Measurements from ENCODE around the gene KIF26B.

Gene KIF26B

GRCh38 chr1:245551536-245551935, 396.8 kb downstream of the KIF26B start:
- Mint-ChIP-seq H3K4me3 (no peak overlapping the region), H3K4me1 (no peaks in the 10 kb centered on the region), H3K27ac (no peak overlapping the region), H3K27me3 (peaks cover 4% of the 10 kb centered on the region), H3K36me3 (no peaks in the 10 kb centered on the region), H3K9me3 (no peaks in the 10 kb centered on the region)

- Mint-ChIP-seq H3K27me3 (peaks cover 4% of the 10 kb centered on the region), H3K27ac (no peak overlapping the region), H3K9me3 (no peaks in the 10 kb centered on the region), H3K4me1 (no peaks in the 10 kb centered on the region), H3K4me3 (no peak overlapping the region), H3K36me3 (no peaks in the 10 kb centered on the region)
Observed at GRCh38 chr1:245552331-245552730, 397.5 kb downstream of the KIF26B start.

GRCh38 chr1:245556057-245556456, 401.3 kb downstream of the KIF26B start:
- Mint-ChIP-seq H3K27me3 (peaks cover 1% of the 10 kb centered on the region), H3K27ac (no peak overlapping the region), H3K9me3 (no peaks in the 10 kb centered on the region), H3K4me3 (no peak overlapping the region), H3K4me1 (no peaks in the 10 kb centered on the region), H3K36me3 (no peaks in the 10 kb centered on the region)

GRCh38 chr1:245558069-245558468, 403.3 kb downstream of the KIF26B start:
- Mint-ChIP-seq H3K36me3 (no peaks in the 10 kb centered on the region), H3K27me3 (peaks cover 1% of the 10 kb centered on the region), H3K27ac (no peak overlapping the region), H3K9me3 (no peaks in the 10 kb centered on the region), H3K4me1 (no peaks in the 10 kb centered on the region), H3K4me3 (no peak overlapping the region)

GRCh38 chr1:245560316-245560859, 405.6 kb downstream of the KIF26B start:
- no peak overlapping the region for H3K27ac Mint-ChIP-seq
- no peaks in the 10 kb centered on the region for H3K4me1 Mint-ChIP-seq
- H3K36me3 Mint-ChIP-seq: no peaks in the 10 kb centered on the region
- peaks cover 1% of the 10 kb centered on the region for H3K27me3 Mint-ChIP-seq
- no peak overlapping the region for H3K4me3 Mint-ChIP-seq
- H3K9me3 Mint-ChIP-seq: no peaks in the 10 kb centered on the region

- no peak overlapping the region for H3K4me3 Mint-ChIP-seq
- no peaks in the 10 kb centered on the region for H3K9me3 Mint-ChIP-seq
- no peaks in the 10 kb centered on the region for H3K4me1 Mint-ChIP-seq
- H3K36me3 Mint-ChIP-seq: no peaks in the 10 kb centered on the region
- H3K27me3 Mint-ChIP-seq: no peaks in the 10 kb centered on the region
- no peak overlapping the region for H3K27ac Mint-ChIP-seq
Observed at GRCh38 chr1:245561665-245562234, 407.0 kb downstream of the KIF26B start.

- no peaks in the 10 kb centered on the region for H3K9me3 Mint-ChIP-seq
- H3K27ac Mint-ChIP-seq: no peak overlapping the region
- H3K4me3 Mint-ChIP-seq: no peak overlapping the region
- H3K27me3 Mint-ChIP-seq: no peaks in the 10 kb centered on the region
- no peaks in the 10 kb centered on the region for H3K4me1 Mint-ChIP-seq
- no peaks in the 10 kb centered on the region for H3K36me3 Mint-ChIP-seq
Observed at GRCh38 chr1:245566134-245566533, 411.3 kb downstream of the KIF26B start.

- Mint-ChIP-seq H3K4me3 (no peak overlapping the region), H3K27me3 (no peaks in the 10 kb centered on the region), H3K36me3 (no peaks in the 10 kb centered on the region), H3K9me3 (no peaks in the 10 kb centered on the region), H3K27ac (no peak overlapping the region), H3K4me1 (no peaks in the 10 kb centered on the region)
Observed at GRCh38 chr1:245566952-245567351, 412.2 kb downstream of the KIF26B start.

- Mint-ChIP-seq H3K4me1 (no peaks in the 10 kb centered on the region), H3K27me3 (no peaks in the 10 kb centered on the region), H3K4me3 (no peak overlapping the region), H3K36me3 (no peaks in the 10 kb centered on the region), H3K9me3 (no peaks in the 10 kb centered on the region), H3K27ac (no peak overlapping the region)
Observed at GRCh38 chr1:245571815-245572294, 417.1 kb downstream of the KIF26B start.

- Mint-ChIP-seq H3K36me3 (no peaks in the 10 kb centered on the region), H3K27ac (no peak overlapping the region), H3K27me3 (no peaks in the 10 kb centered on the region), H3K4me3 (no peak overlapping the region), H3K9me3 (no peaks in the 10 kb centered on the region), H3K4me1 (no peaks in the 10 kb centered on the region)
Observed at GRCh38 chr1:245572709-245573108, 417.9 kb downstream of the KIF26B start.

GRCh38 chr1:245575710-245576109, 420.9 kb downstream of the KIF26B start:
- Mint-ChIP-seq H3K4me3 (no peak overlapping the region), H3K36me3 (no peaks in the 10 kb centered on the region), H3K4me1 (no peaks in the 10 kb centered on the region), H3K27ac (no peak overlapping the region), H3K9me3 (no peaks in the 10 kb centered on the region), H3K27me3 (peaks cover 3% of the 10 kb centered on the region)

GRCh38 chr1:245576323-245576722, 421.5 kb downstream of the KIF26B start:
- no peak overlapping the region for H3K27ac Mint-ChIP-seq
- H3K36me3 Mint-ChIP-seq: no peaks in the 10 kb centered on the region
- no peak overlapping the region for H3K4me3 Mint-ChIP-seq
- H3K4me1 Mint-ChIP-seq: no peaks in the 10 kb centered on the region
- H3K9me3 Mint-ChIP-seq: no peaks in the 10 kb centered on the region
- peaks cover 3% of the 10 kb centered on the region for H3K27me3 Mint-ChIP-seq

GRCh38 chr1:245577191-245578157, 422.7 kb downstream of the KIF26B start:
- Mint-ChIP-seq H3K27ac (no peak overlapping the region), H3K4me3 (no peak overlapping the region), H3K9me3 (no peaks in the 10 kb centered on the region), H3K4me1 (no peaks in the 10 kb centered on the region), H3K36me3 (no peaks in the 10 kb centered on the region), H3K27me3 (peaks cover 3% of the 10 kb centered on the region)

GRCh38 chr1:245578308-245578707, 423.5 kb downstream of the KIF26B start:
- Mint-ChIP-seq H3K27me3 (peaks cover 3% of the 10 kb centered on the region), H3K4me3 (no peak overlapping the region), H3K27ac (no peak overlapping the region), H3K4me1 (no peaks in the 10 kb centered on the region), H3K36me3 (no peaks in the 10 kb centered on the region), H3K9me3 (no peaks in the 10 kb centered on the region)

GRCh38 chr1:245578771-245579170, 424.0 kb downstream of the KIF26B start:
- Mint-ChIP-seq H3K4me3 (no peak overlapping the region), H3K9me3 (no peaks in the 10 kb centered on the region), H3K27ac (no peak overlapping the region), H3K27me3 (peaks cover 3% of the 10 kb centered on the region), H3K4me1 (no peaks in the 10 kb centered on the region), H3K36me3 (no peaks in the 10 kb centered on the region)

GRCh38 chr1:245579881-245580280, 425.1 kb downstream of the KIF26B start:
- no peaks in the 10 kb centered on the region for H3K9me3 Mint-ChIP-seq
- no peak overlapping the region for H3K4me3 Mint-ChIP-seq
- no peaks in the 10 kb centered on the region for H3K4me1 Mint-ChIP-seq
- peaks cover 3% of the 10 kb centered on the region for H3K27me3 Mint-ChIP-seq
- no peaks in the 10 kb centered on the region for H3K36me3 Mint-ChIP-seq
- H3K27ac Mint-ChIP-seq: no peak overlapping the region

Data from activated naive CD4-positive, alpha-beta T cell treated with anti-CD3 and anti-CD28 coated beads, Interleukin-2, amount 50 U/mL, for 24 hours (primary cell).